ENCODE data around the gene STX7.

GRCh38 chr6:132499757-132500156 lies 13.2 kb downstream of the STX7 start:
- TF ChIP-seq CTCF (IDR thresholded peaks at IDR 0.05 in 8 of 11, conservative IDR thresholded peaks at IDR 0.05 in 3 of 11) (no peak), POLR2A (IDR thresholded peaks at IDR 0.05) (no peak), POLR2AphosphoS5 (IDR thresholded peaks at IDR 0.05) (no peak)
